ENCODE measurements around the gene MAP3K1. TPM values are rescaled to one million over a fixed set of nuclear protein-coding genes. Genes with fewer than 3 reads are reported as not detected.
A peak's percentile ranks its signal among the peaks of the same experiment; 100 is the strongest.

Gene MAP3K1
- total and polyA plus RNA-seq, 9 of the 15 experiments (the other 6 are each of a cell fraction or from before 2014, with no cell fraction given), result 3.9 to 13.9 (median 7.5) TPM

- no peak for TF ChIP-seq CREBBP (IDR thresholded peaks at IDR 0.05; ENCODE audit: low read depth, low read length)
- no peak for TF ChIP-seq MEF2D (tag; conservative IDR thresholded peaks at IDR 0.05; ENCODE audit: low read depth)
- TF ChIP-seq, protein P1, sequence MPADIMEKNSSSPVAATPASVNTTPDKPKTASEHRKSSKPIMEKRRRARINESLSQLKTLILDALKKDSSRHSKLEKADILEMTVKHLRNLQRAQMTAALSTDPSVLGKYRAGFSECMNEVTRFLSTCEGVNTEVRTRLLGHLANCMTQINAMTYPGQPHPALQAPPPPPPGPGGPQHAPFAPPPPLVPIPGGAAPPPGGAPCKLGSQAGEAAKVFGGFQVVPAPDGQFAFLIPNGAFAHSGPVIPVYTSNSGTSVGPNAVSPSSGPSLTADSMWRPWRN (IDR thresholded peaks at IDR 0.05; ENCODE audit: low read depth), result no peak
- TF ChIP-seq ETV6 (IDR thresholded peaks at IDR 0.05; ENCODE audit: borderline replicate concordance in 1 of 2, low read depth in 2 of 2, low read length in 1 of 2), result no peak
- no peak for TF ChIP-seq ETV6 (CRISPR knock-in tag; IDR thresholded peaks at IDR 0.05; ENCODE audit: borderline replicate concordance)
- peak in 1 of 2 experiments; percentile 60; a peak in 1 of 4 replicates for TF ChIP-seq SIN3A (IDR thresholded peaks at IDR 0.05; ENCODE audit: borderline replicate concordance in 2 of 2, control insufficient read depth in 1 of 2, low read depth in 2 of 2, low read length in 2 of 2)
- no peak for TF ChIP-seq ZNF282 (CRISPR knock-in tag; IDR thresholded peaks at IDR 0.05)
- TF ChIP-seq HLTF (IDR thresholded peaks at IDR 0.05), result no peak
- no peak for TF ChIP-seq TRIM25 (IDR thresholded peaks at IDR 0.05; ENCODE audit: borderline replicate concordance)
- no peak for TF ChIP-seq NFRKB (IDR thresholded peaks at IDR 0.05; ENCODE audit: low read depth)
- no peak for TF ChIP-seq HSF4 (CRISPR knock-in tag; IDR thresholded peaks at IDR 0.05; ENCODE audit: borderline replicate concordance)
- peak; percentile 96 for TF ChIP-seq SUPT5H (IDR thresholded peaks at IDR 0.05)
- no peak for TF ChIP-seq ZFP30 (CRISPR knock-in tag; IDR thresholded peaks at IDR 0.05; ENCODE audit: borderline replicate concordance)
- TF ChIP-seq, protein P2, sequence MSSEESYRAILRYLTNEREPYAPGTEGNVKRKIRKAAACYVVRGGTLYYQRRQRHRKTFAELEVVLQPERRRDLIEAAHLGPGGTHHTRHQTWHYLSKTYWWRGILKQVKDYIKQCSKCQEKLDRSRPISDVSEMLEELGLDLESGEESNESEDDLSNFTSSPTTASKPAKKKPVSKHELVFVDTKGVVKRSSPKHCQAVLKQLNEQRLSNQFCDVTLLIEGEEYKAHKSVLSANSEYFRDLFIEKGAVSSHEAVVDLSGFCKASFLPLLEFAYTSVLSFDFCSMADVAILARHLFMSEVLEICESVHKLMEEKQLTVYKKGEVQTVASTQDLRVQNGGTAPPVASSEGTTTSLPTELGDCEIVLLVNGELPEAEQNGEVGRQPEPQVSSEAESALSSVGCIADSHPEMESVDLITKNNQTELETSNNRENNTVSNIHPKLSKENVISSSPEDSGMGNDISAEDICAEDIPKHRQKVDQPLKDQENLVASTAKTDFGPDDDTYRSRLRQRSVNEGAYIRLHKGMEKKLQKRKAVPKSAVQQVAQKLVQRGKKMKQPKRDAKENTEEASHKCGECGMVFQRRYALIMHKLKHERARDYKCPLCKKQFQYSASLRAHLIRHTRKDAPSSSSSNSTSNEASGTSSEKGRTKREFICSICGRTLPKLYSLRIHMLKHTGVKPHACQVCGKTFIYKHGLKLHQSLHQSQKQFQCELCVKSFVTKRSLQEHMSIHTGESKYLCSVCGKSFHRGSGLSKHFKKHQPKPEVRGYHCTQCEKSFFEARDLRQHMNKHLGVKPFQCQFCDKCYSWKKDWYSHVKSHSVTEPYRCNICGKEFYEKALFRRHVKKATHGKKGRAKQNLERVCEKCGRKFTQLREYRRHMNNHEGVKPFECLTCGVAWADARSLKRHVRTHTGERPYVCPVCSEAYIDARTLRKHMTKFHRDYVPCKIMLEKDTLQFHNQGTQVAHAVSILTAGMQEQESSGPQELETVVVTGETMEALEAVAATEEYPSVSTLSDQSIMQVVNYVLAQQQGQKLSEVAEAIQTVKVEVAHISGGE (CRISPR knock-in tag; IDR thresholded peaks at IDR 0.05), result peak in 1 of 3 experiments; percentile 64; a peak in 1 of 6 replicates
- TF ChIP-seq AFF1 (IDR thresholded peaks at IDR 0.05; ENCODE audit: low read depth in 1 of 2, partially characterized antibody in 2 of 2), result no peak
These were observed 94.2 kb downstream of the MAP3K1 start, which contains the start of gene SETD9 (continued) for GRCh38 chr5:56909294-56910209.
